GM21529 (cell line): ENCODE data around the gene EVL.

ENCODE experiments used
- ATAC-seq: cut with Tn5 transposase; IDR thresholded peaks from one replicate; pipeline ENCODE4 v1.9.1; 2021; ENCODE audit not compliant: unreplicated experiment

EVL gene

DNA sequence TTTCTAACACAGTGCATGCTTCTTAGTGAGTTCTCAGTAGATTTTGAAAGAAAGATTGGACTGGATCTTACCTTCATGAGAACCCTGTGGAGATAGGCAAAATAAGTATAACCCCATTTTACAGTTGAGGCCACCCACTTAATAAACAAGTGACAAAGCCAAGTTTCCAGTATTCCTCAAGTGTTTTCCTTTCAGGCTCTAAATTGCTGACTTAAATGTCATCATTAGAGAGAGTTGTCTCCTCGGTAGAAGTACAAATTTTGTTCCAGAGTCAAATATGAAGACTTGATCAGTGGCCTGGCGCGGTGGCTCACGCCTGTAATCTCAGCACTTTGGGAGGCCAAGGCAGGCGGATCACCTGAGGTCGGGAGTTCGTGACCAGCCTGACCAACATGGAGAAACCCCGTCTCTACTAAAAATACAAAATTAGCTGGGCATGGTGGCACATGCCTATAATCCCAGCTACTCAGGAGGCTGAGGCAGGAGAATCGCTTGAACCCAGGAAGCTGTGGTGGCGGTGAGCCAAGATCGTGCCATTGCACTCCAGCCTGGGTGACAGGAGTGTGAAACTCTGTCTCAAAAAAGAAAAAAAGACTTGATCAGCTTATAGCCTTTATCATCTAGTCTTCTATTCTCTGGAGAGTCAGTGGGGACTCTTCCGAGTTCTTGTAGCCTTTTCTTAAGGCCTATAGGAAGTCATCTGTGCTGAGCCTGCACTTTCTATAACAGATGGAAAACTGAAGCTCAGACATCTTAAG, 708 bp upstream of the EVL start:
- ATAC-seq = peak; percentile 6

DNA sequence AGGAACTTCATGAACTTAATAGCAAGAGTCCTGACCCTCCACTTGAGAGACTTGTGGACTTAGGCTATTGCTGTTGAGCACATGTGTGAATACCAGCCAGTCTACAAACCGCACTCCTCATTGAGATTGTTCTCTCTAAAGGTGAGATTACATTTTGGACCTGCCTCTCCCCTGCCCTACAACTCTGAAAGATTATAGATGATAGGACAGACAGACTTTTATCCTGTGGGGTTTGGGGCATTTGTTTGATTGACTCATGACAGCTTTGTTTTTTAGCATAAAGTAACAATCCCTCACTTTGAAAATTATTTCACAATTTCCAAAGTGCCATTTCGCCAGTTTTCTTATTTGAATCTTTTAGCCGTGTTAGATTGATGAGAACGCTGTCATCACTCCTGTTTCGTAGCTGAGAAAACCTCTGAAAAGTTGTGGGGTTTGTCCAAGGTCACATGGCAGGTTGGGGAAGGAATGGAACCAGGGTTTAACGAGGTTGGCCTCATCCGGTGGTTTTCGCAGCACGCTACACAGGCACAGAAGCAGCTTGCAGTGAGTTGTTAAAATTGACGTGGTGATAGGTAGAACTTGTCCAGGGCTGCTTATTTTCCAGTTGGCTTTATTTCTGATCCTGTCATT, 836 bp downstream of the EVL start:
- ATAC-seq = peak; percentile 37

DNA sequence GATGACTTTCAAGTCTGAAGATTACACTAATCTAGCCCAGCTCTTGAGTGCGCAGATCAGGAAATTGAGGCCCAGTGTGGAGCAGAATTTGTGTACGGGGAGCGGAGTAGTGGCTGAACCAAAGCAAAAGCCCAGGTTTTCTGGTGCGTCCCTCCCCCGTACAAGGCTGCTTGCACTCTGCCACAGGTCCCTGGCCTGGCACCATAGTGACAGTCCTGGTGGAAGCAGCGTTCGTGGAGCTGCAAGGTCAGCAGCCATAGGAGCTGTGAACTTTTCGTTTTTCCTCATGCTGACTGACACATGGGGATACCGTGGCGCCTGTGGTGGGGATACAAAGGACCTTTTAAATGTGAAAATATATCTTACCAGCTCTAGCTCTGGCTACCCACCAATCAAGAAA, 1.7 kb downstream of the EVL start:
- ATAC-seq = no peak

DNA sequence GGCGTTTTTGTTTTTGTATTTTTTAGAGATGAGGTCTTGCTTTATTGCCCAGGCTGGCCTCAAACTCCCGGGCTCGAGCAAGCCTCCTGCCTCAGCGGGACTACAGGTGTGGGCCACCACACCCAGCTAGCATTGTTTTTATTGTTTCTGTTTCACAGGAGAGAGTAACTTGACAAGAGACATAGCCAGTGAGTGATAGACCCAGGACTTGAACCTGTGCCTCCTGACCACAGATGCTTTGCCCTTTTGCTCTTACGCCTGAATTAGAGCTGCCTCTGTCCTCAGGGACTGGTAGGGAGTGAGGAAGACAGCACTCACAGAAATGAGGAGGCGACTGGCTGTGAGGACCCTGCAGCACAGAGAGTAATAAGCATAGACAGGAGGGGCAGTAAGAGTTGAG, 2.3 kb downstream of the EVL start:
- ATAC-seq = no peak

DNA sequence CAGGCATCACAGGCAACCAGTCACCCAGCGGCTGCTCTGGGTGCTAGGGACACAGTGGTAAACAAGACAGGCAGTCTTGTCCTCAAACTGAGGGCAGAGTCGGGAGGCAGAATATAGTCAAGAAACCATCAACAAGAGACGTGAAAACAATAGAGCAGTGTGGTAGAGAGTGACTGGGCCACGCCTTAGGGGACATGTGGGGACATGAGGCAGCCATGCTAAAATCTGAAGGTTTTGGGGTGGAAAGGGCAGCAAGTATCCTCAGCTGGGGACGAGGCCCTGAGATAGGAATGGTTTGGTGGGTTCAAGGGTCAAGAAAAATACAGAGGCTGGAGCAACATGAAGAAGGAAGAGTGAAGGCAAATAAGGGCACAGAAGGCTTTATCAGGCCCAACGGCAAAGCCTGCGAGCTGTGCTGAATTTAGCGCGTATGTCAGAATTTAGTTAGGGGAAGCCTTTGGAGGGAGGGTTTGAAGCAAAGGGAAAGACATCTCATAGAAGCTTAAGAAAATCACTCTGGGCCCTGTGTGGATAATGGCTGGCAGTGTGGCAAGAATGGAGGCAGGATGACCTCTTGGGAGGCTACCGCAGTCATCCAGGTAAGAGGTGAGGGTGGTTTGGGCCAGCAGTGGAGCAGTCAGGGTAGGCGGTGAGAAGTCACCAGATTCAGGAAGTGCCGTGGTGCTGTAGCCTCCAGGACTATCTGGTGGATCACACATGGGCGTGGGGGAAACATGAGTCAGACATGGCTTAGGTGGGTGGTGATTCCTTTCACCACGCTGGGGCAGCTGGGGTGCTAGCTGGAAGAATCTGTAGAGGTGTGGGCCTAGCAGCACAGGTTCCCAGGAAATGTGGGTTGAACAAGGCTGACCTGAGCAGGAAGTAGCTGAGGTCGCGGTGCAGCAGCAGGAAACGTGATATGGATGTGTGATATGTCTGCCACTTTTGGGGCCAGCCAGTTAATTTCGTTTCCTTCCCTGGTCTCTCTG, 3.0 kb downstream of the EVL start:
- ATAC-seq = peak; percentile 36

DNA sequence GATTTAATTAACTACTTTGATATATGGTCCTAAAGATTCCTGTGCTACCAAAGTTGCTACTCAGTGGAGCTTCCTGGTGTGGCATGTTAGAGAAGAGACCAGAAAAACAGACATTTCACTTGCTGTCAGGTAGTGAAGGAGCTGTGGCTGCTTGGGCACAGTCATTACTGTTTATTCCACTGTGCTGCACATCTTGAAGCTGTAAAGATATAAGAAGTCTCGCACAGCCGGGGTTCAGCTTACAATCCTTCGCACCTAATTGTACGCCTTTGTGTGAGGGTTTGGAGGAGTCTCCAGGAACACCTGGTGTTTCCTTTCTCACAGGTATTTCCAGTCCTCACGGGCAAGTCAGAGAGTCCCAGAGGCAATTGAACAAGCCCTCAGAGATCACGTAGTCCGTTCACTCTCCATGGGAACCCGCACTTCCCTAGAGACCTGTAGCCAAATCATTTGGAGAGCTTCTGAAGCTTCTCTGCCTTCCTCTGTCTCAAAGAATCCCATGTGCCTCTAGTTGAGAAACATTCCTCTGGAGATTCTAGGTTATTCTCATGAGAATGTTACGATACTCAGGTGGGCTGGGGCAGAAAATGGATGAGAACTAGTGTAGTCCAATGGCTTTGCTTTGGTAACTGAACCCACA, 4.1 kb downstream of the EVL start:
- no peak for ATAC-seq

DNA sequence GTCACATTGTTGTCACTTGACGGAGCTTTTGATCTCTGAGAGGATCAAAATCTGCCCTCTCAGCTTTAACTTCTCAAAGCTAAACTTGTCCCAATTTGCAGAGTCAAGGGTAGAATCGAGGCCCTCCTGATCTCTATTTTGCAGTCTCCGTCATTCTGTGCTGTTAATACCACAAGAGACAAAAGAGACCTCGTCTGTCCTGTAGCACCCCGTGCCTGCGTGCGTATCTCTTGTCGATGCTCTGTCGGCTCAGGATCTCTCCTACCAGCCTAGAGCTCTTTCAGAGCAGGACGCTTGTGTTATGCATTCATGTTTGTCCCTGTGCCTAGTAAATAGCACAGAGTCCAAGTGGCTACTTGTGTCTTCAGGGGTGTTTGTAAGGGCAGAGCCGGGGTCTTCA, 5.1 kb downstream of the EVL start:
- no peak for ATAC-seq

DNA sequence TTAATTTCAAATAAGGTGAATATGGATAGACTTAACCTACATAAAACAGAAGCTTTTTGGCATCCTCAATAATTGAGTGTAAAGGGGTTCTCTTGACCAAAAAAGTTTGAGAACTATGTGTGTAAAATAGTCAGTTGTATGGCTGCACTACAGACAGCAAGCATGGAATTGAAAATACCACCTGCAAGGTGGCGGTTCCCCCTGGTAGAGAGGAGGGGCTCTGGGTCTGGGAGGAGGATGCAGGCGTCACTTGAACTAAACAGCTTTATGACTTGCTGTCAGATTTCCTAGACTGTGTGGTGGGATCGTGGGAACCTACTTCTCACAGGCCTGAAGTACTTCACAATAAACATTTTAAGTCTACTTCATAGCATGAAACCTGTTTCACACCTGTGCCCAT, 6.3 kb downstream of the EVL start:
- no peak for ATAC-seq

DNA sequence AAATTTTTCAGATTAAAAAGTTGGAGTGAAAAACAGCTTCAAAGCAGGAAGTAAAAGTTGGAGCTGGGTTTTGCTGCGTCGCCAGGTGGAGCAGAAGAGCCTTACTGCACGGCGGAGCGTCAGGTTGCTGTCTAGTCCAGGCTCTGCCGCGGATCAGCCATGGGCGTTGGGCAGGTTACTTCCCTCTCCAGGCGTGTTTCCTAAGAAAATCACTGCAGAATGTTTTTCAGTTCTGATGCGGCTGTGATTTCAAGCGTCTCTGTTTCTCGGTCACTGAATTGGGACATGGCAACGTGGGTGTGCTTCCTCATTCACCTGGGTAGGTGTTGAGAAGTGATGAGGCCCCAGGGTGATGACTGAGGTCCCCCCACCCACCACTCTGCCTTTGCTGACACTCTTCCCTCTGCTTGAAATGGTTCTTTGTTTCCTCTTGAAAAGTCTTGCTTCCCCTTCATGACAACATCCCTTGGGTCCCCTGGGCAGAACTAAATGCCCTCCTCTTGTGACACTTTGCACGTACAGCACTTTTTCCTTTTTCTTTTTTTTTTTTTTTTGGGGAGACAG, 7.6 kb downstream of the EVL start:
- no peak for ATAC-seq

DNA sequence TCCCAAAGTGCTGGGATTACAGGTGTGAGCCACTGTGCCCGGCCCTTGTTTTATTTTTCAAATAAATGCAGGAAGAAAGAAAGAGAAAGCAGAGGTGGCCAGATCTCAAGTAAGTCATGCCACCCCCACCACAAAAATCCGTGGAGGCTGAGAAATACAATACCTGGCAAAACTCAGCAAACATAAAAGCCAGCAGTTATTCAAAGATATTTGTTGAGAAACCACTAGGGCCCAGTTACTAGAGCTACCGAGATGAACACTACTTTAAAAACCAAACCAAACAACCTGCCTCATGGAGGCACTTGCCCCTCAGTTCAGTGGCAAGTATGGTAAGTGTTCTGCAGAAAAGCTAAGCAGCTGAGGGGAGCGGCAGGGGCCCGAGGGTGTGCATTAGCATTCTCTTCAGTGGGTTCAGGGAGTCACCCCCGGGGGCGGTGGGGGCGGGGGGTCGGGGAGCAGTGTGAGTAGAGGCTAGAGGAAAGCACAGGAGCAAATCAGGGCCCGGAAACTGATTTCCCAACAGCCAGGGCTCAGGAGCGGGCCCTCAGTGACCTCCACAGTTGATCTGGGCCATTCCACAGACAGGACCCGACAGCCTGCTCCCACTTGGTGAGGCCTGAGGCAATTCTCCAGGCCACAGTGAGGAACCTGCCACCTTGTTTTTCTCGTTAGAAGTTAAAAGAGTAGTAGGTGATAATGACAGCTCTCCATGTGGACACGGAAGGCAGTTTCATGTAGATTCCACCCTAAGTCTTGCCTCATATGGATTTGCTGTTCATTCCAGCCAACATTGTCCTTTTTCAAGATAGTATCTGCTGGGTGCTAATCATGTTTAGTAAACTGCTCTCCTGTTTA, 8.6 kb downstream of the EVL start:
- ATAC-seq = no peak

DNA sequence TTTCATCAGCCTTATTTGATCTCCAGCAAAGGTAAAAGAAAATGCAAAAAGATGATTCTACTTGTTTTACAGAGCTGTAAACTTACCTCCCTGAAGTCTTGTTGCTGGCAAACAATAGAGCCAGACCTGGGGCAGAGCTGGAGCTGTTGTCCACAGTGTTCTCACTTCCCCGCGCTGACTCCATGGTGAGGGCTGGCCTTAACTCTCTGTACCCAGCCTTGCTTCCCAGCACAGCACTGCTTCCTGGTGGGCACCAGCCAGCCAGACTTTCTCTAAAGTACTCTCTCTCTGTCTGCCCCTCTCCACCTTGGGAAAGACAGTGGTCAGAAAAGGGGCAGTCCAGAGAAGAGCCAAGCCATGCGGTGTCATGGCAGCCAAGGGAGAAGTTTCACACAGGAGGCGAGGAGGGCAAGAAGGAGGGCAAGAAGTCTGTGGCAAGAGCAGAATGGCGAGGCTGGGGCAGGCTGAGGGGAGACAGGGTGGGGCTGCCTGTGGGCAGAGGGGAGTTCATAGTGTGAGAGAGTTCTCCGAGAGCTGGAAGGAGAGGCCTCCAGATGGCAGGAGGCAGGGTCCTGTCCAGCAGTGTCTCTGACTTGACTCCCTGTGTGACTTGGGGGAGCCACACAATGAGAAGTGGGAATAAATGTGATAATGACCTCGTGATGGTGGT, 9.3 kb downstream of the EVL start:
- ATAC-seq = no peak

DNA sequence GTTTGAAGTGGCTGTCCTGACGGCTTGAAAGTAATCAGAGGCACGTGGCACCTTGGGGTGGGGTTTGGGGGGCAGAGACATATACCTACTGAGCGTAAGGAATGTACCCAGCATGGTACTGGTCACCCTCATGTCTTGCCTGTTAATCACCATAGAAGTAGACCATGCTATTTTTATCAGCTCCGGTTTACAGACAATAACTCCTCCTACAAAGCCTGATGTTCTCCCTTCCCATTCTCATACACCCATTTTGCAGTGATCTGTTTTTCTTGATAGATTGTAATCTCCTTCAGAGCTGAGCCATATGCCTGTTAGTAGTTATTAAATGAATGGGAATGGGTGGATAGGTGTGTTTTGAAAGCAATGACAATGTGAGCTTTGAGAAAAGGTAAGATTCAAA, 10.5 kb downstream of the EVL start:
- ATAC-seq = no peak

DNA sequence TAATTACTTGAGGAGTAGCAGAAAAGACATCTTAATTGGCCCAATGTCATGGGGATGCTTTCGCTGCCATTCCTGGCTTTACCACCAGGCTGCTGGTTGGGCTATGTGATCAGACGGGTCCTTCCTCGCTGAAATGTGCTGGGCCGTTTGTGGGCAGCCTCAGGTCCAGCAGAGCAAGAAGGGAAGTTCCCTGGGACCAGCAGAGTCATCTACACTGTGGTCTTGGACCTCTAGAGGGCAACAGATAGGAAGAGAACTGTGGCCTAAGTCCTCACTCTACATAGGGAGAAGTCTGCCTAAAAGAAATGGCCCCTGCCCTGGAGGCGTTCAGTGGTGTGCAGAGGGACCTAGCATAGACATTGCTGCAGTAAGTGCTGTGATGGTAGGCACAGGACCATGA, 10.9 kb downstream of the EVL start:
- ATAC-seq = peak; percentile 44

DNA sequence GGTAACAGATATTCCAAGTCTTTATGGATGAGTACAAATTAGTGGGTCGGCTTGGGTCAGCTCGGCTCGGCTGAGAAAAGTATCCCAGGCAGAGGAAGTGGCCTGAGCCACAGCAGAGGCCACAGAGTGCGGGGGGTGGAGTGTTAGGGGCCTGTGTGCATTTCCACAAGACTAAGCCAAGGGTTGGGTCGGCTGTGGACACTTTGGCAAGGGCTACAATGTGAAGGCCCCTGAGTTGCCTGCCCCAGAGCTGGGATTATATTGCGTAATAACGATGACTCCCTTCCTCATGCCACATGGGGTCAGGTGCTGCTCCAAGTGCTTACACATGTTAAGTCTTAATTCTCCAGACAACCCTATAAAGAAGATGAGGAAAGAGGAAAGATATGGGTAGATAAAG, 11.4 kb downstream of the EVL start:
- no peak for ATAC-seq

DNA sequence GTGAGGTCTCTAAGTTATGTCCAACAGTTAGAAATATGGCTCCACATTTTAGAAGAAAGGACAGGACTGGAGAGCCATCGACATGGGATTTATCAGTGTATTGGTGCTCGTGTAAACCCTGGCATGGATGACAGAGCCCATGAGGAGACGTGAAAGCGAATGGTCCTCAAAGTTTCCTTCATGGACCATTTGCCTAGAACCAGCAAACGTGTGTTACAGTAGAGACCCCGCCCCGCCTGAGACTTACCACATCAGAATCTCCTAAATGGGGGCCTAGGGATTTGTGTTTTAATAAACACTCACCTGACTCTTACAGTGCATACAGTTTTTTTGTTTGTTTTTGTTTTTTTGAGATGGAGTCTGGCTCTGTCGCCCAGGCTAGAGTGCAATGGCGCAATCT, 12.2 kb downstream of the EVL start:
- ATAC-seq = no peak

DNA sequence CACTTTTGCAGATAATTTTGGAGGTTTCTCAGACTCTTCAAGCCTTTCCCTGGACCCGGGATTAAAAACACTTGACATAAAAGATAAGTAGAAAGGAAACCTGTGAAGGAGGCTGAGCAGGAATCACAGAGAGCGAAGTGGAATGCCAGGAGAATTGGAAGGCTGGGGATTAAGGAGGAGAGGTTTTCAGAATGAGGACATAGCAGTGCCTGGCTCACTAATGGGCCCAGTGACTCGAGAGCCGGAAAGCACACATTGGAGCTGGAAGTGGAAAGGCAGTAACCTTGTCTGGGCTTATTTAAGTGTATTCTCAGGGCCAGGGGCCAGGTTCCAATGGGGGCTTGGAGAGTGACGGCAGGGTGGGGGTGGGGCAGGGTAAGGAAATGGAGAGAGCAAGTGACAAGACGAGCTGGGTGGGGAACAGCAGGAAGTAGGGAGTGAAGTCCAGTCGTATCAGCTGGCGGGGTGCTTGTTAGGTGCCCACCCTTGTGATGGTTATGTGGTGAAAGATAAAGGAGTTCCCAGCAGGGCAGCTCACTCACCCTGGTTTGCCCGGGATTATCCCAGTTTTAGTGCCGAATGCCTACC, 13.1 kb downstream of the EVL start:
- ATAC-seq = no peak

DNA sequence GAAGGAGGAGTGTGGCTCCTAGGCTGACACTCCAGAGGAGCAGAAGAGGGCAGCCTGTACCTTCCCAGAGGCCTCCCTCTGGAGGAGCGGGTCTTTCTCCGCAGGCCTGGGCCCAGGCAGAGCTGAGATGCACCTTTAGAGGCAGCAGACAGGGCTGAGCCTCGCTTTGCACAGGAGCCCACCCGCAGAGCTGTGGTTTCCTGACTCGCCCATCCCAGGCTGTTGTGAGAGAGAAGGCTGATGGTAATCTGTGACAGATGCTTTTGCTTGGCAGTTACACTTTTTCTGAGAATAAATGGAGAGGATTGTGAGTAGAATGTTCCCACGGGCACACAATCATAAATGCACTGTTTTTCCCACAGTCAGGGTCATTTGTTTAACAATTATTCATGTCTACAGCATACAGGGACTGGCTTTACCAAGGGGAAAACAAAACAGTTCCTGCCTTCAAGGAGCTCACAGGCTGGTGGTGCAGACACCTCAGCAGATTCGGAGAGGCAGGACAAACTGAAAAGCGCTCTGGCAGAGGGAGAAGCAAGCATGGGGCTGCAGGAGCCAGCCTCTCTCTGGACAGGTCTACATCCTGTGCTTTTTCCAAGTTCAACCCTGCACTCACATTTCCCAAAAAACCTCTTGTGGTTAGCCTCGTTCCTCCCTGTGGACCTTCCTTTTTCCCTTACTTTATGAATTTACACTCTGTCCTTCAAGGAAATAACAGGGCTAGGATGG, 13.9 kb downstream of the EVL start:
- ATAC-seq = peak; percentile 42

DNA sequence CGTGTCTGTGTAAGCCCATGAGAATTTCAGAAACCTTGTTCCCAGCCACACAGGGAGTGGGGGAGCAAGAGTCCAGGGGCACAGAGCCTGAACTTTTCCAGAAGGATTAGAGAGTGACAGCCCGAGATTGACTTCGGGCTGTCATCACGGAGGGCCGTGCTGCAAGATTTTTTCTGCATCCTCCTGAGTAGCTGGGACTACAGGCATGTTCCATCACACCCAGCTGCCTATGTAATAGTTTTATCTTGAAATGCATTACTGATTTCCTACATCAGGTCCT, 14.4 kb downstream of the EVL start:
- ATAC-seq = no peak

DNA sequence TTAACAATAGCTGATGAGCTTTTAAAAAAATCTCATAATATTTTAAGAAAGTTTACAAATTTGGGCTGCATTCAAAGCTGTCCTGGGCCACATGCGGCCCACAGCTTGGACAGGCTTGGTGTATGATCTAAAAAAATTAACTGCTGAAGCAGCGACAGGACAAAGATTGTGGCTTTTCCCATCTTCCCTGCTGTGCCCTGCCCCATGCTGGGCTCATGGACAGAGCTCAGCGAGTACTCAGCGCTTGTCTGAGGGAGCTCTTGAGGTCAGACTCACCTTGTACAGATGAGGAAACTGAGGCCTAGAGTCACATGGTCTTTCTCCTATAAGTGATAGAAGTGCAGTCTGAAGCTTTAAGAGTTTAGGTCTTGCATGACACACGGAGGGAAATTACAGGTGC, 15.0 kb downstream of the EVL start:
- no peak for ATAC-seq
